Left lung (tissue), 10 donors: ENCODE data around the gene ARMC10. TPM values are rescaled to one million over a fixed set of nuclear protein-coding genes. Genes with fewer than 3 reads are reported as not detected.
"Not testable (repeated sequence)": the region's sequence is repeated elsewhere in the genome, so short reads cannot be mapped to it uniquely, and the experiment has no call there.

Experiments used
- ATAC-seq: fragments of 200-7000 bp; cut with Tn5 transposase; one replicate; pipeline ENCODE4 v1.9.1; 2020; ENCODE audit warnings: moderate library complexity
- DNase-seq, 4 donors: peaks; one replicate each; pipeline ENCODE4 v3.0.0-alpha.2; 2013 to 2020
- H3K27ac ChIP-seq, 2 donors: fragments of 200-600 bp; sonication (generic) in 1 of 2; one replicate each; pipeline versions ENCODE4 v1.5.0 to v1.8.0; 2020 to 2021
- H3K27me3 ChIP-seq, 2 donors: fragments of 200-600 bp; sonication (generic) in 1 of 2; one replicate each; pipeline versions ENCODE4 v1.5.0 to v1.8.0; 2020 to 2021
- H3K36me3 ChIP-seq, 2 donors: fragments of 200-600 bp; sonication (generic) in 1 of 2; one replicate each; pipeline versions ENCODE4 v1.5.0 to v1.8.0; 2020 to 2021
- H3K4me1 ChIP-seq, 2 donors: fragments of 200-600 bp; one replicate each; pipeline ENCODE4 v1.8.0; 2021
- H3K4me3 ChIP-seq, 2 donors: fragments of 200-600 bp; sonication (generic) in 1 of 2; one replicate each; pipeline versions ENCODE4 v1.5.0 to v1.8.0; 2020 to 2021; ENCODE audit warnings: mild to moderate bottlenecking in 1 of 2
- H3K9me3 ChIP-seq, 2 donors: fragments of 200-600 bp; sonication (generic) in 1 of 2; one replicate each; pipeline versions ENCODE4 v1.5.0 to v1.8.0; 2020 to 2021
- CTCF ChIP-seq, 2 donors: fragments of 200-600 bp; sonication (generic) in 1 of 2; IDR thresholded peaks; one replicate each; pipeline versions ENCODE4 v1.5.0 to v1.8.0; 2021; ENCODE audit warnings: antibody characterized with exemption in 2 of 2
- intact Hi-C, 2 donors: fragments of 100-400 bp; cut with DNase I; formaldehyde crosslinking; loops; one replicate each; pipeline versions ENCODE4 v1.11.2 to v1.14.2; 2022
- polyA plus RNA-seq, 6 donors: library from polyadenylated mRNA; unstranded; fragments of 120-200 nt; gene quantifications; one replicate each; pipeline ENCODE4 v1.2.1, GENCODE V29; 2013; ENCODE audit not compliant: insufficient read length in 6 of 6
- total RNA-seq, 2 donors: library from RNA; stranded (reverse); fragmentation: NEBNext Ultra II Directional; extraction: Animal tissue kit (Norgen Biotek cat#: 25700); gene quantifications; one replicate each; pipeline ENCODE4 v1.2.1, GENCODE V29; 2021
- donor health status: DM: no; HTN: yes; CAD: no.
- donor health status: DM: no; HTN: no; CAD: no.

The ARMC10 gene
- total and polyA plus RNA-seq, 8 donors, result 40.2 to 60.3 (median 54.1) TPM

GRCh38 chr7:103142494-103142893 lies 67.6 kb downstream of the ARMC10 start:
- H3K36me3 ChIP-seq, result no peaks in the 10 kb centered on the region
- no peak for ATAC-seq
- H3K27ac ChIP-seq, result no peak overlapping the region
- intact Hi-C loops, result no loop called here
- no peak for DNase-seq
- TF ChIP-seq CTCF (IDR thresholded peaks at IDR 0.05), result no peak
- H3K9me3 ChIP-seq, result no peaks in the 10 kb centered on the region
- H3K4me3 ChIP-seq, result no peak overlapping the region
- peaks cover 0 to 10% of the 10 kb centered on the region in 2 donors for H3K4me1 ChIP-seq
- no peaks in the 10 kb centered on the region for H3K27me3 ChIP-seq

DNA sequence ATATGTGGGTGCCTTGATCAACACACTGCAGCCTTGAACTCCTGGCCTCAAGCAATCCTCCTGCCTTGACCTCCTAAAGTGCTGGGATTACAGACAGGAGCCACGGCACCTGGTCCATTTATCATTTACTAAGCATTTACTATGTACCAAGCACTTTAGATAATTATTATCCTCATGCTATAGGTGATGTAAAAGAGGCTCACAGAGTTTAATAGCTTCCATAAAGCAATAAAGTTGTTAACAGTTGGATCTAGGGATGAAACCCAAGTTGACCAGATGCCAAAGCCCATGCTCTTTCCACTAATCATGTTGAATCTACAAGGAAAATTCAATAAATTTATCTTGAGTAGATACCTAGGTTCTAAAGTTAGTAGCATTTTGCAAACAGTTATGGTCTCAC lies 68.9 kb downstream of the ARMC10 start:
- no peak for DNase-seq
- no peak for ATAC-seq
- Histone ChIP-seq H3K27ac (no peak overlapping the region), H3K36me3 (no peaks in the 10 kb centered on the region), H3K4me3 (no peak overlapping the region), H3K4me1 (peaks cover 0 to 17% of the 10 kb centered on the region in 2 donors), H3K27me3 (no peaks in the 10 kb centered on the region), H3K9me3 (no peaks in the 10 kb centered on the region)
- TF ChIP-seq CTCF (IDR thresholded peaks at IDR 0.05), result no peak
- intact Hi-C loops, result no loop called here

- intact Hi-C loops, H3K4me3 ChIP-seq, ATAC-seq, H3K36me3 ChIP-seq, H3K27ac ChIP-seq, H3K9me3 ChIP-seq, DNase-seq, H3K27me3 ChIP-seq: not testable (repeated sequence)
- peaks cover 0 to 21% of the 10 kb centered on the region in 2 donors for H3K4me1 ChIP-seq
Measured at GRCh38 chr7:103144754-103145153, 69.8 kb downstream of the ARMC10 start.

DNA sequence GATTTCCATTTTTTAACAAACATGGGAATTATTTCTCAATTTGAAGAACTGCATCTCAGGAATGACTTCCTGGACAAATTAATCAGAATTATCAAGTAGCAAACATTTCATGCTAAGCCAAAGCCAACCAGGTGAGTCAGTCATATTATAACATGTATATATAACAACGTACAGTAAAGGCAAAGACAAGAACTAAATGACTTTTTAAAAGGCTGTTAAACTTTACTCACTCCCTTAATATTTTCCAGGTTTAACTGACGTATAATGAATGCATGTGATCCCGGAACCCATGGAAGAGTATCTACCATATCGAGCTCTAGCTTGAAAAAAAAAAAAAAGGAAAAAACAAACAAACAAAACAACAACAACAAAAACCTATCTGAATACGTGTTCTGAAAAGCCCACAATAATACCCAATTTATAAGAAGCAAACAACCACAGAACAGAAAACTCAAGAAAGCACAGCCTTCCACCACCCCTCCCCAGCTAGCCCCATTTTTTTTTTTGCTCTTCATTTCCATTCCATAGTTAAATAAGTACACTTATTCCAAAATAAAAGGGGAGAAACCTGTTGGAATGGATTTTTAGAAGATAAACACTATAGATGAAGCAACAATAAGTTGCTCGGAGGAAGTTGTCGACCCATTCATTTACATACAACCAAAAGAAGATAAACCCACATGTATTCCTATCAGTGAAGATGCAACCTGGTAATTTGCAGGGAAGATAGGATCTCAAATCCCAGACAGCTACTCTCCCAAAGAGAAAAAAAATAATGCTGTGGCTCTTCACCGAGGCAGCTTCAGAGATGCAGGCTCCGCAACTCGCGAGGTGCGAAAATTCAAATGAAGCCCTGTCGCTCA lies 73.4 kb downstream of the ARMC10 start:
- H3K4me3 ChIP-seq, result peak overlapping the region; percentile 64 to 66
- ATAC-seq, result no peak
- intact Hi-C loops, result no loop called here
- no peaks in the 10 kb centered on the region for H3K27me3 ChIP-seq
- H3K9me3 ChIP-seq, result no peaks in the 10 kb centered on the region
- H3K27ac ChIP-seq, result peak overlapping the region; percentile 98
- TF ChIP-seq CTCF (IDR thresholded peaks at IDR 0.05), result no peak
- H3K4me1 ChIP-seq, result peaks cover 0 to 23% of the 10 kb centered on the region in 2 donors
- DNase-seq, result no peak
- no peaks in the 10 kb centered on the region for H3K36me3 ChIP-seq

Other genes starting within 250 kb of the ARMC10 start
- gene LRRC17, start 162.1 kb upstream of the ARMC10 start, total RNA-seq, result 10 to 100 TPM in 1 of 2 donors, 1 to 10 TPM in 1; 8.7 to 22.9 TPM
- gene LRRC17, start 162.1 kb upstream of the ARMC10 start, polyA plus RNA-seq, result 100 to 1,000 TPM; 179 to 252 (median 234) TPM
- gene FBXL13, start 344 bp upstream of the ARMC10 start, total RNA-seq, result 1 to 10 TPM; 2.2 to 2.8 TPM
- 1 to 10 TPM; 4.5 to 5.7 (median 4.8) TPM for gene FBXL13, start 344 bp upstream of the ARMC10 start, polyA plus RNA-seq
- 10 to 100 TPM; 15.9 to 24.3 TPM for gene NAPEPLD, start 74.0 kb downstream of the ARMC10 start, total RNA-seq
- gene NAPEPLD, start 74.0 kb downstream of the ARMC10 start, polyA plus RNA-seq, result 10 to 100 TPM; 29.7 to 37.7 (median 32.1) TPM
- 10 to 100 TPM; 44.5 to 47.0 TPM for gene PMPCB, start 222.3 kb downstream of the ARMC10 start, total RNA-seq
- 100 to 1,000 TPM in 2 of 6 donors, 10 to 100 TPM in 4; 81.6 to 104 (median 87.6) TPM for gene PMPCB, start 222.3 kb downstream of the ARMC10 start, polyA plus RNA-seq